Measurements from ENCODE around the gene THRA. TPM values are rescaled to one million over a fixed set of nuclear protein-coding genes. Genes with fewer than 3 reads are reported as not detected.

Gene THRA
- total RNA-seq, 1 experiment from 2014 or later, result 14.5 TPM

DNA sequence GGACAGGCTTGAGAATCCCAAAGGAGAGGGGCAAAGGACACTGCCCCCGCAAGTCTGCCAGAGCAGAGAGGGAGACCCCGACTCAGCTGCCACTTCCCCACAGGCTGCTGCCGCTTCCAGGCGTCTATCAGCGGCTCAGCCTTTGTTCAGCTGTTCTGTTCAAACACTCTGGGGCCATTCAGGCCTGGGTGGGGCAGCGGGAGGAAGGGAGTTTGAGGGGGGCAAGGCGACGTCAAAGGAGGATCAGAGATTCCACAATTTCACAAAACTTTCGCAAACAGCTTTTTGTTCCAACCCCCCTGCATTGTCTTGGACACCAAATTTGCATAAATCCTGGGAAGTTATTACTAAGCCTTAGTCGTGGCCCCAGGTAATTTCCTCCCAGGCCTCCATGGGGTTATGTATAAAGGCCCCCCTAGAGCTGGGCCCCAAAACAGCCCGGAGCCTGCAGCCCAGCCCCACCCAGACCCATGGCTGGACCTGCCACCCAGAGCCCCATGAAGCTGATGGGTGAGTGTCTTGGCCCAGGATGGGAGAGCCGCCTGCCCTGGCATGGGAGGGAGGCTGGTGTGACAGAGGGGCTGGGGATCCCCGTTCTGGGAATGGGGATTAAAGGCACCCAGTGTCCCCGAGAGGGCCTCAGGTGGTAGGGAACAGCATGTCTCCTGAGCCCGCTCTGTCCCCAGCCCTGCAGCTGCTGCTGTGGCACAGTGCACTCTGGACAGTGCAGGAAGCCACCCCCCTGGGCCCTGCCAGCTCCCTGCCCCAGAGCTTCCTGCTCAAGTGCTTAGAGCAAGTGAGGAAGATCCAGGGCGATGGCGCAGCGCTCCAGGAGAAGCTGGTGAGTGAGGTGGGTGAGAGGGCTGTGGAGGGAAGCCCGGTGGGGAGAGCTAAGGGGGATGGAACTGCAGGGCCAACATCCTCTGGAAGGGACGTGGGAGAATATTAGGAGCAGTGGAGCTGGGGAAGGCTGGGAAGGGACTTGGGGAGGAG, 47.5 kb upstream of the THRA start, which contains the start of gene CSF3:
Gene CSF3, plus strand, starts transcription at position 436 of the 993 bp plus-strand sequence. Its CDS starts 35 bp downstream, at position 471.
- TF ChIP-seq, protein P1, sequence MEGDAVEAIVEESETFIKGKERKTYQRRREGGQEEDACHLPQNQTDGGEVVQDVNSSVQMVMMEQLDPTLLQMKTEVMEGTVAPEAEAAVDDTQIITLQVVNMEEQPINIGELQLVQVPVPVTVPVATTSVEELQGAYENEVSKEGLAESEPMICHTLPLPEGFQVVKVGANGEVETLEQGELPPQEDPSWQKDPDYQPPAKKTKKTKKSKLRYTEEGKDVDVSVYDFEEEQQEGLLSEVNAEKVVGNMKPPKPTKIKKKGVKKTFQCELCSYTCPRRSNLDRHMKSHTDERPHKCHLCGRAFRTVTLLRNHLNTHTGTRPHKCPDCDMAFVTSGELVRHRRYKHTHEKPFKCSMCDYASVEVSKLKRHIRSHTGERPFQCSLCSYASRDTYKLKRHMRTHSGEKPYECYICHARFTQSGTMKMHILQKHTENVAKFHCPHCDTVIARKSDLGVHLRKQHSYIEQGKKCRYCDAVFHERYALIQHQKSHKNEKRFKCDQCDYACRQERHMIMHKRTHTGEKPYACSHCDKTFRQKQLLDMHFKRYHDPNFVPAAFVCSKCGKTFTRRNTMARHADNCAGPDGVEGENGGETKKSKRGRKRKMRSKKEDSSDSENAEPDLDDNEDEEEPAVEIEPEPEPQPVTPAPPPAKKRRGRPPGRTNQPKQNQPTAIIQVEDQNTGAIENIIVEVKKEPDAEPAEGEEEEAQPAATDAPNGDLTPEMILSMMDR (conservative IDR thresholded peaks at IDR 0.05; ENCODE audit: low read depth, low read length), result no peak
- no peak for TF ChIP-seq EZH2 (IDR thresholded peaks at IDR 0.05; ENCODE audit: borderline replicate concordance, low read depth, low read length, poor library complexity, severe bottlenecking)
- no peaks in the 10 kb centered on the region for H3K36me3 ChIP-seq (ENCODE audit: insufficient read depth, low read length, poor library complexity, severe bottlenecking)
- ChIA-PET CTCF (interaction anchor here (0.8 kb wide), 1 partner anchor 71 kb away, joined by 3 read pairs; no protein-coding TSS in a partner anchor), POLR2A (ENCODE audit: low non-redundant PET) (no interaction called here)
- H3K9me3 ChIP-seq (ENCODE audit: low read depth, low read length, poor library complexity, severe bottlenecking), result no peaks in the 10 kb centered on the region
- DNase-seq (ENCODE audit: low spot score), result no peak
- H3K4me3 ChIP-seq (ENCODE audit: low read depth, low read length, poor library complexity, severe bottlenecking), result no peak within 1 kb of the TSS
- H3K4me1 ChIP-seq (ENCODE audit: insufficient read depth, low read length, poor library complexity, severe bottlenecking), result no peaks in the 10 kb centered on the region
- H3K27ac ChIP-seq (ENCODE audit: low read depth, low read length, poor library complexity, severe bottlenecking), result no peak within 1 kb of the TSS
- BruUV-seq (replicated peaks), result no TSS peak
- no peaks in the 10 kb centered on the region for H3K27me3 ChIP-seq (replicated peaks; ENCODE audit: insufficient read depth, low read depth, low read length, poor library complexity)
- intact Hi-C loops (cut with micrococcal nuclease; ENCODE audit: unreplicated experiment), result loop anchor here (10.0 kb wide), 1 partner anchor 280 kb away; no protein-coding TSS in a partner anchor

DNA sequence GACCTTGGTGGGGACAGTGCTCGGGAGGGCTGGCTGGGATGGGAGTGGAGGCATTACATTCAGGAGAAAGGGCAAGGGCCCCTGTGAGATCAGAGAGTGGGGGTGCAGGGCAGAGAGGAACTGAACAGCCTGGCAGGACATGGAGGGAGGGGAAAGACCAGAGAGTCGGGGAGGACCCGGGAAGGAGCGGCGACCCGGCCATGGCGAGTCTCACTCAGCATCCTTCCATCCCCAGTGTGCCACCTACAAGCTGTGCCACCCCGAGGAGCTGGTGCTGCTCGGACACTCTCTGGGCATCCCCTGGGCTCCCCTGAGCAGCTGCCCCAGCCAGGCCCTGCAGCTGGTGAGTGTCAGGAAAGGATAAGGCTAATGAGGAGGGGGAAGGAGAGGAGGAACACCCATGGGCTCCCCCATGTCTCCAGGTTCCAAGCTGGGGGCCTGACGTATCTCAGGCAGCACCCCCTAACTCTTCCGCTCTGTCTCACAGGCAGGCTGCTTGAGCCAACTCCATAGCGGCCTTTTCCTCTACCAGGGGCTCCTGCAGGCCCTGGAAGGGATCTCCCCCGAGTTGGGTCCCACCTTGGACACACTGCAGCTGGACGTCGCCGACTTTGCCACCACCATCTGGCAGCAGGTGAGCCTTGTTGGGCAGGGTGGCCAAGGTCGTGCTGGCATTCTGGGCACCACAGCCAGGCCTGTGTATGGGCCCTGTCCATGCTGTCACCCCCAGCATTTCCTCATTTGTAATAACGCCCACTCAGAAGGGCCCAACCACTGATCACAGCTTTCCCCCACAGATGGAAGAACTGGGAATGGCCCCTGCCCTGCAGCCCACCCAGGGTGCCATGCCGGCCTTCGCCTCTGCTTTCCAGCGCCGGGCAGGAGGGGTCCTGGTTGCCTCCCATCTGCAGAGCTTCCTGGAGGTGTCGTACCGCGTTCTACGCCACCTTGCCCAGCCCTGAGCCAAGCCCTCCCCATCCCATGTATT, 46.5 kb upstream of the THRA start:
- Histone ChIP-seq H3K4me1 (ENCODE audit: insufficient read depth, low read length, poor library complexity, severe bottlenecking) (no peaks in the 10 kb centered on the region), H3K27ac (ENCODE audit: low read depth, low read length, poor library complexity, severe bottlenecking) (no peak overlapping the region), H3K4me3 (ENCODE audit: low read depth, low read length, poor library complexity, severe bottlenecking) (no peak overlapping the region), H3K9me3 (ENCODE audit: low read depth, low read length, poor library complexity, severe bottlenecking) (no peaks in the 10 kb centered on the region), H3K36me3 (ENCODE audit: insufficient read depth, low read length, poor library complexity, severe bottlenecking) (no peaks in the 10 kb centered on the region), H3K27me3 (replicated peaks; ENCODE audit: insufficient read depth, low read depth, low read length, poor library complexity) (no peaks in the 10 kb centered on the region)
- no peak for TF ChIP-seq EZH2 (IDR thresholded peaks at IDR 0.05; ENCODE audit: borderline replicate concordance, low read depth, low read length, poor library complexity, severe bottlenecking)
- TF ChIP-seq, protein P1 (conservative IDR thresholded peaks at IDR 0.05; ENCODE audit: low read depth, low read length), result no peak
- DNase-seq (ENCODE audit: low spot score), result no peak
- BruUV-seq (replicated peaks), result no TSS peak
- intact Hi-C loops (cut with micrococcal nuclease; ENCODE audit: unreplicated experiment), result loop anchor here (10.0 kb wide), 1 partner anchor 279 kb away; no protein-coding TSS in a partner anchor
- CTCF ChIA-PET, result no interaction called here
- POLR2A ChIA-PET (ENCODE audit: low non-redundant PET), result no interaction called here

- CTCF ChIA-PET, result no interaction called here
- no peaks in the 10 kb centered on the region for H3K36me3 ChIP-seq (ENCODE audit: insufficient read depth, low read length, poor library complexity, severe bottlenecking)
- H3K4me1 ChIP-seq (ENCODE audit: insufficient read depth, low read length, poor library complexity, severe bottlenecking), result no peaks in the 10 kb centered on the region
- no TSS peak for BruUV-seq (replicated peaks)
- no peaks in the 10 kb centered on the region for H3K27me3 ChIP-seq (replicated peaks; ENCODE audit: insufficient read depth, low read depth, low read length, poor library complexity)
- no peak overlapping the region for H3K4me3 ChIP-seq (ENCODE audit: low read depth, low read length, poor library complexity, severe bottlenecking)
- TF ChIP-seq, protein P1 (conservative IDR thresholded peaks at IDR 0.05; ENCODE audit: low read depth, low read length), result no peak
- intact Hi-C loops (cut with micrococcal nuclease; ENCODE audit: unreplicated experiment), result loop anchor here (10.0 kb wide), 1 partner anchor 277 kb away; no protein-coding TSS in a partner anchor
- no peaks in the 10 kb centered on the region for H3K9me3 ChIP-seq (ENCODE audit: low read depth, low read length, poor library complexity, severe bottlenecking)
- DNase-seq (ENCODE audit: low spot score), result no peak
- H3K27ac ChIP-seq (ENCODE audit: low read depth, low read length, poor library complexity, severe bottlenecking), result no peak overlapping the region
- POLR2A ChIA-PET (ENCODE audit: low non-redundant PET), result no interaction called here
Measured at GRCh38 chr17:40017422-40018080, 45.2 kb upstream of the THRA start.
